Right renal pelvis (tissue), 4 donors: ENCODE measurements around the gene THRB. TPM values are rescaled to one million over a fixed set of nuclear protein-coding genes. Genes with fewer than 3 reads are reported as not detected.

Experiments
- DNase-seq, 4 donors: peaks; one replicate each; pipeline ENCODE4 v3.0.0-alpha.2; 2013; ENCODE audit warnings: low read depth in 4 of 4, low spot score in 3 of 4, missing footprints in 1 of 4
- polyA plus RNA-seq, 4 donors: library from polyadenylated mRNA; unstranded; fragments of 120-200 nt; gene quantifications; one replicate each; pipeline ENCODE4 v1.2.1, GENCODE V29; 2013; ENCODE audit not compliant: insufficient read length in 4 of 4

THRB gene
- polyA plus RNA-seq, 4 donors, result 23.2 to 31.3 (median 27.0) TPM

- no peak for DNase-seq
Measured at GRCh38 chr3:24359102-24359501, 135.5 kb downstream of the THRB start.

DNA sequence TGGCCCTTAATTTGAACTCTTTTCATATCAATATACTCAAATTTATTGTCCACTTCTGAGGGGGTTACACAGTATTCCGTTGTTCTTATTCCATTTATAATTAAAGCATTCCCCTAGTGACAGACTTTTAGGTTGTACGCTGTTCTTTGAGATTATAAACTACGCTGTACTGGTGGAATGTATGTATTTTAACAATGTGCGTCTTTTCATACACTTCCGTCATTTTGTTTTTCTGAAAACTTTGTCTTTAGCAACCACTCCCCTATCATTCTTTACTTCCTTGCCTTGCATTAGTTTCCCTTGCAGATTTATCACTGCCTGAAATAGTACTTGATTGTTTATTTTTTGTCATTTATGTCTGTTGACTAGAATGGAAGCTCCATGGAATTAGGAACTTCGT, 137.0 kb downstream of the THRB start:
- no peak for DNase-seq

DNA sequence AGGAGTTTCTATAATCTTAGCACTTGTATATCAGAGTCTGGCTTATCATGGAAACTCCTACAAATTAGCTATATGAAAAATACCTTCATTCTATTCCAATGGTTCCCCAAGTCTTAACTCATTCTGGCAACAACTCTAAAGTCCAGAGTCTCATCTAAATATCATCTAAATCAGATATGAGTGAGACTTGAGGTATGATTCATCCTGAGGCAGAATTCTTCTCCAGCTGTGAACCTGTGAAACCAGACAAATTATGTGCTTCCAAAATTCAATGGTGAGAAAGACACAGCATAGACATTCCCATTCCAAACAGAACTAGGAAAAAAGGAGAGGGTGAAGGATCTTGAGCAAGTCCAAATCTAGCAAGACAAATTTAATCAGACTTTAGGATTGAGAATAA, 138.8 kb downstream of the THRB start:
- no peak for DNase-seq

DNA sequence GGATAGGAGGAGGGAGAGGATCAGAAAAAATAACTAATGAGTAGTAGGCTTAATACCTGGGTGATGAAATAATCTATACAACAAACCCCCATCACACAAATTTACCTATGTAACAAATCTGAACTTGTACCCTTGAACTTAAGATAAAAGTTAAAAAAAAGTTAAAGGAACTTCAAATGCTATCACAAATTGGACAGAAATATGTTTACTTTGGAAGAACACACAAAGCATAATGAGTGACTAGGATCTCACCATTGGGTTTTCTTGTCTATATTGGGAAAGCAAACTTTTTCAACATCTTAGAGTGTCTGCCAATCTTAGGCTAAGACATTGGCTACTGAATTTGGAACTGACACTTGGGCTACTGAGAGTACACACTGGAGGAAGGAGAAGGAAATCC, 140.4 kb downstream of the THRB start:
- no peak for DNase-seq

GRCh38 chr3:24352893-24353553, 141.6 kb downstream of the THRB start:
- no peak for DNase-seq

GRCh38 chr3:24351779-24352469, 142.7 kb downstream of the THRB start:
- DNase-seq, result no peak

DNA sequence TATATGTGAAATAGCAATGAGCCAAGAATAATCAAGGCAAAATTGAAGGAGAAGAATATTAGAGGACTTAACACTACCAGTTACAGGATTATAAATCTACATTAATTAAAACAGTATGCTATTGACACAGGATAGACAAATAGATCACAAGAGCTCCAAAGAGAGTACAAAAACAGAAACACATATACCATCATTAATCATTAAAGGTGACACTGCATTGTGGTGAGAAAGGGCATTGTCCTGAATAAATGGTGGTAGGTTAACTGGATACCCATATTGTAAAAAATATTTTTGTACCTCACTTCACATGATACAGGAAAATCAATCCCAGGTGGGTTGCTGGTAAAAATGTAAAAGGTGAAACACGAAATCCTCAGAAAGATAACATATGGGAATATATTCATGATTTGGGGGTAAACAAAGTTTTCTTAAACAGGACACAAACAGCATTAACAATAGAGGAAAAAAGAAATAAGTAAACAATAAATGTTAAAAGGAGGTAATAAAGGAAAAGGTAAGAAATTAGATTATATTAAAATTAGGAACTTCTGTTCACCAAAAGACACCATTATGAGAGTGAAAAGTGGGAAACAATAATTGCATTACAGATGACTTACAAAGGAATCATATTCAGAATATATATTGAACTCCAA, 145.2 kb downstream of the THRB start:
- no peak for DNase-seq

DNA sequence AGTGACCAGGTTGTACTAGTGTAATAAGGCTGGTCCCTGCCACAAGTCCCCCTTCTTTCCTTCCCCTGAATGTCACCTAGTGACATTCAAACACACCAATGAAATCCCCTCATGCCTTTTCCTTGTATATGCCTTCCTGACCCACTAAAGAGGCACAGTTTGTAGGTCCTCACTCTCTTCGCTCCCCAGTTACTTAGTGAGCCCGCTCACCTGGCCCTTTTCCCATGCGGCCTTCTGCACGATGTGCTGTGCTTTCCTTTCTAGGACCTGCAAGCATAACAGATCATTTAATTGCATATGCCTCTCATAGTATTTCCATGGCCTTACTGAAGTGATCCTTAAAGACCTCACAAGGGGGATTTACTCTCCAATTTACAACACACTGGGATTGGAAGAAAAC, 146.3 kb downstream of the THRB start:
- no peak for DNase-seq

- DNase-seq, result no peak
Measured at GRCh38 chr3:24344784-24345439, 149.7 kb downstream of the THRB start.

- no peak for DNase-seq
Measured at GRCh38 chr3:24343084-24343783, 151.4 kb downstream of the THRB start.

- no peak for DNase-seq
Measured at GRCh38 chr3:24342275-24342674, 152.4 kb downstream of the THRB start.

DNA sequence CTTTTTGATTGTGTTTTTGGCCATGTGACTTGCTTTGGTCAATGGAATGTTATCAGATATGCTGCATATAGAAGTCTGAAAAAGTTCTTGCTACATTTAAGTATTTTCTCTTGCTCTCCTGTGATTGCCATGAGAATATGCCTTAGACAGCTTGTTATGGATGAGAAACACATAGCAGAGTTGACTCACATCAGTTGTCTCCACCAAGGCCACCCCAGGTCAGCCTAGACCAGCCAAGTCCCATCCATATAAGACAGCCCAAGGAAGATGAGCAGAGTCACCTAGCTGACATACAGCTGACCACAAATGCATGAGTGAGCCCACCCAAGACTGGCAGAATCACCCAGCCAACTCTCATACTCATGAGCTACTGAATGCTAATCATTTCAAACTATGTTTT, 153.0 kb downstream of the THRB start:
- no peak for DNase-seq

DNA sequence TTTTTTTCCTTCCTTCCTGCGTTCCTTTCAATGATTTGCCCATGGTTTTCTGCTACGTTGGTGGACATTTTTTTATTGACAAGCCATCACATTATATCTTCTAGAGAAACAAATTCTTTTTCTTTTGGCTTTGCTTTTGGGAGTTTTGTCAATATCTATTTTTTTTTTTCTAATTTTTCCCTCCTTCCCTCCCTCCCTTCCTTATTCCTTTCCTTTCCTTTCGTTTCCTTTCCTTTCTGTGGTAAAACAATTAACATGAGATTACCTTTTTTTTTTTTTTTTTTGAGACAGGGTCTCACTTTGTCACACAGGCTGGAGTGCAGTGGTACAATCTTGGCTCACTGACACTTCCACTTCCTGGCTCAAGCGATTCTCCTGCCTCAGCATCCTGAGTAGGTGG, 153.7 kb downstream of the THRB start:
- DNase-seq, result no peak

- no peak for DNase-seq
Measured at GRCh38 chr3:24340161-24340560, 154.5 kb downstream of the THRB start.

DNA sequence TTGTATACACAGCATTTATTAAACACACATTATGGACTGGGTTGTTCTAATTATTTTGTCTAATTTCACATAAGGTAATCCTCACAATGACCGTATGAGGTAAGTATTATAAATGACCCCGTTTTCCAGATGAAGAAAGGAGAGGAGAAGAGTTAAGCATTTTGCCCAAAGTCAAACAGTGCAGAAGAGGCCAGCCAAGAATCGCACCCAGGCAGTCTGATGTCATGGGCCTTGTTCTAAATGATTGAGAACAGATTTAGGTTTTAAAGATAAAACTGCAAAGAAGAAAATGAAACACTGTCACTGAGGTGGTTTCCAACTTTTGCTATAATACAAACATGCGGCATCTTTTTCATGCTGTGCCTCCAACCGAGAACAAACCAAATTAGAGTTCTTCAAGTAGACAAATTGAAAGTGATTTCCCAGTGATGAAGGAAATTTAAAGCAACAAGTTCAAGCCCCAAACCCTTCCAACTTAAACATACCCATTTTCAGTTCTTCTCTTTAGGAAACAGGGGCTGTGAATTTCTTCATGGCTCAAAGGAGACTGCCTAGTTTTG, 155.3 kb downstream of the THRB start:
- DNase-seq, result no peak

DNA sequence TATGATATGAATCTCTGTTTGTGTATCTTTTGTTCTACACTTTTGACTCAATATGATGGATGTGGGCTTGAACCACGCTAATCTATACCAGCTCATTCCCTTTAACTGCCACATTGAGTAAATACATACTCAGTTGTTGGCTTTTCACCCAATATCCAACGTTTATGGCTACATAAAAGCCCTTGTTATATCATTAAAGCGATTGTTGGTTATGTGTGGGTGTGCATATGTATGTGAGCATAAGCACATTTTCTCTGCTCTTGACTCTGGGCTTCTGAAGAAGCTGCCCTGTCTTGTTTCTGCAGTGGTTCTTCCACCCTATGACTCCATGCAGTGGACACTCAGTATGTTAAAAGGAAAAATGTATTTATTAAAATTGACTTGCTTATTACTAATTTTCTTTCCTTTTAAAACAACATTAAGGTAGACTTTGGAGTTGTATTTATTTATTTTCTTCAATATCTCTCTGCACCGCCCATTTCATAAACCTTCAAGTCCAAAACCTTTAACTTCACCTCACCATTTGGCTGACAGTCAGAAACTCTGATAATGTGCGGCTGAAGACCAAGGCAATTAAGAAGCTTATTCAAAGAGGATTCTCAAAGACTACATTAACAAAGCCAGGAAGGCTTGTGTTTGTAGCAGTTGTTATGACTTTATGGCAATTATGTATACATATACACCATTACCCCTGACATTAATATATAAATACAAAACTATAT, 156.1 kb downstream of the THRB start:
- no peak for DNase-seq

DNA sequence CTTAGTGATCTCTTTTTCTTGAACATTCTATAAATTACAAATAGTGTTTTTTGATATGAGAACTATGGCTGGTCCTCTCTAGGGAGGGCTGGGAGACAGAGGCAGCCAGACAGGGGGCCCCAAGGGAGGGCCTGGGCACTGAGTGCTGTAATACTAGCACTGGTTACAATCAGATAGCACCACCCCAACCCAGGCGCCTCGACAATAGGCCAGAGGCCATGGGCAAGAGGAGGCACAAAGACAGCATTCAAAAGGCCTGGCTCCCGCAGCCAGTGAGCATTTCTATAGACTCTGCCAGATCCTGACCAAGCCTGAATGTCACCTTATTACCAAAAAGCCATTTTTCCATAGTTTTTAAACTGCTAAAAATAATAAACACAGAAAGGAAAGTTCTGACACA, 158.5 kb downstream of the THRB start:
- DNase-seq, result no peak

DNA sequence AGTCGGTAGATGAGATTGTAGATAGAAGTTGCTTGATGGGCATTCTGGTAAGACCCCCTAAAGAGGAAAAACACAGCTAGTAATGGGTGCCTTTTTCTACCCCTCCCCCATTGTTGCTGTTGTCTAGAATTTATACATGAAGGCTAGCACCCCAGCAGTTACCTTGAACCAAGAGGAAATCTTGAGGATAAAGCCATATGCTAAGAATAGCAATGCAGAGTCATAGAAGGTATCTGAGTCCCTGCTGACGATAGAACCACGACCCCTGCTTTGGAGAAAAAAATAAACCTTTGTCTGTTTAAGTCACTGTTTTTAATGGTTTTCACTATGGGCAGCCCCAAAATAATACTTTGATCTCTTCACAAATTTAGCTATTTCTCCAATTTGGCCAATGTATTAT, 162.6 kb downstream of the THRB start:
- no peak for DNase-seq

GRCh38 chr3:24323272-24323671, 171.4 kb downstream of the THRB start:
- no peak for DNase-seq

GRCh38 chr3:24320601-24321000, 174.0 kb downstream of the THRB start:
- no peak for DNase-seq
